ENCODE data around the gene NTM.

The NTM gene

DNA sequence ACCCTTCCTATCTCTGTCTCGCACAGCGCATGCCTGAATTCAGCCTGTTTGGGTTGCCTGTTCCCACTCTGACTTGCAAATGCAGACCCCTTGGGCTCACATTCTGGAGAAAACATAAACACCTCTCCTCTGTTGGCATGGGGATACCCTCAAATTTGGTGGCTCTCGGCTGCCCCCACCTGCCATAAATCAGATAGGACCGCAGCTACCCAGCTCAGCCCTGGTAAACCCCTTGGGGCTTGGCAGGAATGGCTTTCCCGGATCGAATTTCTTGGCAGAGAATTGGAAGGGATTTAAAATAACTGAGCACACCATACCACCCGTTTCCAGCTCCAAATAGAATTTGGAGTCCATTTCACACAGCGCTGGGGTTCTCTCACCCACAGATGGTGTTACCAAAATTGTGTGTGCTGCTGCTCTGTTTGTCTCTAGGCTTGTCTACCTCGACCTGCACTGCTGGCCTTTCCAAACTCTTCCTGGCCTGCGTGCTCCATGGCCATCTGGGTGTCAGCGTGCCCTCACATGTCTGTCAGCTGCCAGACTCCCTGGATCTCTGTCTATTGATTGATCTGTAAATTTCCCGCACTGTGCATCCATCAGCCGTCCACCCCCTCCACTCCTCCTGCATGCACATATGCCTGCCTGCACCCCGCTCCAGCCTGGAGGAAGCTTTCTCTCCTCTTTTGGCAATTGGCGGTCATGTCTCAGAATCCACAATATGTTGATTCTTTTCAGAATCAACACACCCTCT is 134.0 kb downstream of the NTM start:
- no peak for DNase-seq

DNA sequence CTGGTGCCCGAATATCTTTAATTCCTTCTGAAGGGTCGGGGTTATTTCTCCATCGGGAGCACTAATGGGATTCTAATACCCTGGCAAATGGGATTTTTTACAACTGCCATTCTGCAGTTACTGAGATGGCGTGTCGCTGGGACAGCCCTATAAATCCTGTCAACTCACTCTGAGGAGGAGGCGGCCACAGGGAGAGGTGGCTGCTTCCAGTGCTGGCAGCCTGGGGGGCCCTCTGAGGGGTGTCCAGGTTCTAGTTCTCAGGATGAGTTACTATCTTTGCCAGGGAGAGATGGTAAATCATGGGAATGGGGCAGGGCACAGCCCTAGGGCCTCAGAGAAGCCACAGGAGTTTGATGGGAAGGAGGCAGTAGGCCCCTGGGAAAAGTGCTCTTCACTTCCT is 135.9 kb downstream of the NTM start:
- no peak for DNase-seq

DNA sequence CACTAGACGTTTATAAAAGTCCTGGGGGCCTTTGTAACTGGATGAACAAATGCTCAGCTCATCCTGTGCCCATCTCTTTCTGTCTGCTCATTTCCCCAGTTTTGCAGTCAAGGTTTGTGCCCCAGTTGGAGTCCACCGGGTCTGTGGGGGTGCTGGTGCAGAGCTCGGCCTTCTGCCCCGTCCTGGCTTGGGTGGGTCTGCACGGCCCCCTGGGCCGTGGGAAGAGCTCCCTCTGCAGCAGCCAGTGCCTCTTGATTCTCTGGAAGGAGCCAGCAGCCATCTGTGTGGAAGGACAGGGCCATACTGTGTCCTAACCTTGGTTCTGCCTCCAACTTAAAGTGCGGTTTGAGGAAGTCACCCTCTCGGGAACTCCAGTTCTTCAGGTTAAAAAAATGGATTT is 140.2 kb downstream of the NTM start:
- no peak for DNase-seq

DNA sequence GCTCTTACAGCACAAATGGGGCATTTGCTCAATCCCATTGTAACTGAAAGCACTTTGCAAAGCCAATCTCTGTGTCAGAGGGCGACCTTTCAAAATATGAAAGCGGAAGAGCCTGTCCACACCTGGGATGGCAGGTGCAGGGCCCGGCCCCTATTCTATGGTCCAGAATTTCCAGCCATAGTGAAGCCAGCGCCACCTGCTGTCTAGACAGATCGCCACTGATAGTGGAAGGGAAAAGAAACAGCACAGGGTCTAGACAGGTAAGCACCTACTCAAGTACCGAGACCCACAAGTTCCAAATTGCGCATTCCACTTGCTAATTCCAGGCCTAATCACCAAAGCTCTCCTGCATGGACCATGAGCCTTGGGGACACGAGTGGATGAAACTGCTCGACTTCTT is 141.4 kb downstream of the NTM start:
- DNase-seq, result no peak

DNA sequence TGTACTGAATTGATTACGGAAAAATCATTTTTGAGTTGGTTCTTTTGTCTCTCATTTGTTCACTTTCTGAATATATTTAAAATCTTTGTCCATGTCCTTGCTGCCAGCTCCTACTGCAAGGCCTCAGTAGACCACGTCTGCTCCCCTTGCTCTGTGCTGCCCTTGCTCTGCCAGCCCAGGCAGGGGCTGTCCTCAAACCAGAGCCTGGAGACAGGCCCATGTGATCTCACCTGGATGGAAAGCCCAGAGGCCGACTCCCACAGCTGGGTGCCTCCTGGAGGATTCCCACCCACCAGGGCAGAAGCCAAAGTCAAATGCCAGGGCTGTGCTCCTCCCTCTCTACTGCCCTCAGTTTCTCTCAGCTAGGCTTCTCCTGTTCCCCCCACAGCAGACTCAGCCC is 141.8 kb downstream of the NTM start:
- DNase-seq, result no peak

DNA sequence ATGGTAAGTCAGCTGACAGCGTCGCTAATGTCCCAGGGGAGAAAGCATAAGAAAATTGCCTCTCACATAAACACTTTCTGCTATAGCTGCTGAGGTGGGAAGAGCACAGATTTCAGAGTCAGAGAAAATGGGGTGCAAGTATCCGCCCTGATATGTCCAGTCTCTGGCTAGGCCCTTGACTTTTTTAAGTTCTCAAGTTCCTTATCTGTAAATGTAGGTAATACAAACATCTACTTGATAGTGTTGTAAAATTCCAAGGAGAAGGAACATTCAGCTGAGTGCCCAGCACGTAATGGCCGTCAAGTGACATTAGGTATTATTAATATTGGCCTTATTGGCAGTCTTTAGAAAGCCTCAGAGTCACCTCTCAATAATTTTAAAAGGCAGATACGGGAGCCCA is 143.6 kb downstream of the NTM start:
- no peak for DNase-seq

DNA sequence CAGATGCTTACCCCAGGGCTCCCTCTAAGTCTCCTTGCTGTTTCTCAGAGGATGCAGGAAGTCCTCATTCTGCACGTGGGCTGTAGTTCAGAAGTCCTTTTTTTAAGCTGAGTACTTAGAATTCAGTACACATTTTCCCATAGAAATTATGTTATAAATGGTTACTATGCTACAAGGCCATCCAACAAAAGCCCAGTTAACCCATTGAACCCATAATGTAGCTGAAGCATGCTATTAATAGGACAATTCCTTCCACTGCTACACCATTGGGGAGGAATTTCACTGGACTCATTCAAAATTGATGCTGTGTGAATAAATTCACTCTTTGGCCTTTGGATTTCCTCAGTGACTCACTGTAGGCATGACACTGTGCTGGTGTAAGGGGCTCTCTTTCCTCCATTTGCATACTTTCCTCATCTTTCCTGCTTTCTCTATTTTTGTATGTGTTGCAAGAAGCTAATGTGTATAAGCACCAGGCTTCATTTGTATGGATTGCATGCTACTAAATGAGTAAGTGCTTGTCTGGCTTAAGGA is 148.0 kb downstream of the NTM start:
- no peak for DNase-seq

DNA sequence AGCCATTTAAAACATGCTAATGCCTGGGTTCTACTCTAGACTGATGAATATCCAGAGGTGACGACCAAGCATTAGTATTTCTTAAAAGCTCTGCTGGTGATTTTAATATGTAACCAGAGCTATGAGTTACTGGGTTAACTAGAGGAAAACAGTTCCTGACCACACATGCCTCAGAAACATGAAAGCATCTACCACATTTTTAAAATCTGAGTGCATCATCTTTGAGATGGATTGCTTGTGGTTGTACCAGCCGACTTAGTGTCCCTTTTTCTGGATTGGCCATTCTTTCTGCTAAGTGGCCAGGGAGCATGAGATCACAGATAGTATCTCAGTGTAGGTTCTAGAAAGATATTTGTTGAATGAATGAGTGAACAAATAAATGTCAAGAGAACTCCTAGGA is 152.4 kb downstream of the NTM start:
- no peak for DNase-seq

DNA sequence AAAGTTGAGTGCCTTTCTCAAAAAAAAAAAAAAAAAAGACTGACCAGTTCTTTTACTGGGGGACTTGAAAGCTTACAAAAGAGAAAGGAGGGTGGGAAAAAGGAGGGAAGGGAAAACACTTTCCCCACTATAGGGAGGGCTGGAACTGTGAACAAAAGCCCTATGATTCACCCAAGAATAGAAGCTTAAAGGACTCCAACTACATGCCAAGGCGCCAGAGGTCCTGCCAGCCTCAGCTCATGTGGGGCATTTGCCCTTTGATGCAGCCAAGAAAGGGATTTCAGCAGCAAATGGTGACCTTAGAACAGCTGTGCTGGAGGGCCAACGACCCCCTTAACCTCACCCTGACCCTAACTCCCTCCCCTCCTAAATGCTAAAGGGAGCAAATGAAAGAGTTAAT is 160.0 kb downstream of the NTM start:
- DNase-seq, result no peak

DNA sequence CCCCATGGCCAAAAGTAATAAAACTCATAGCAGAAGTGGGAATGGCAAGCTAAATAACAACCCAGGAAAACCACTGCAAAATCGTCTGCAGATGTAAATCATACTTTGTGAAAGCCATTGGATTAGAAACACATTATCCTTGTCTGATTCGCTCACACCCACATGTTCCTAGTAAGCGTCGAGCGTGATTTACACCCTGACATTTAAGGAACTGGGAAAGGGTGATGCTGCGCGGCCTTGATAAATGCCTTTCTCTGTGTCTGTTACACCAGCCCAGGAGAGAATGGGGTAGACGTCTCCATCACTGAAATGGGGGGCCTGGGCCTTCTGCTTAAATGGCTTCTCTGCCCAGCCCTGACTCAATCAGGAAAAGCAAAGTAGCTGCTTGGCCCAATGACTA is 162.7 kb downstream of the NTM start:
- no peak for DNase-seq

DNA sequence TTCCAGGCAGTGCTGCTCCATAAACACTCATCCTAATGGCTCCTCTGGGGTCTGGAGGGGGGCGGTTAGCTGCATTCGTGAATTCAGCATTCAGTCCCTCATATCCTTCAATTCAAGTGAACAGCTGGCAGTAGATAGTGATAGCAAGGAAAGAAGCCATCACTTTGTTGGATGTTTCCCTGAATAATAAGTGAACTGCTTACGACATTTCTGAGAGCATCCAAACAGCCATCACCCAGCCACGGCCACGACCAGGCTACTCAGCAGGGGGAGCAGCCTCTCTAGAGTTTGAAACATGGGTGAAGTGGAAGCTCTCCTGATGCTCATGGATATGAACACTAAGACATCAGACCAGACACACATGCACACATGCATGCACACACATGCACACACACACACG is 163.6 kb downstream of the NTM start:
- DNase-seq, result no peak

DNA sequence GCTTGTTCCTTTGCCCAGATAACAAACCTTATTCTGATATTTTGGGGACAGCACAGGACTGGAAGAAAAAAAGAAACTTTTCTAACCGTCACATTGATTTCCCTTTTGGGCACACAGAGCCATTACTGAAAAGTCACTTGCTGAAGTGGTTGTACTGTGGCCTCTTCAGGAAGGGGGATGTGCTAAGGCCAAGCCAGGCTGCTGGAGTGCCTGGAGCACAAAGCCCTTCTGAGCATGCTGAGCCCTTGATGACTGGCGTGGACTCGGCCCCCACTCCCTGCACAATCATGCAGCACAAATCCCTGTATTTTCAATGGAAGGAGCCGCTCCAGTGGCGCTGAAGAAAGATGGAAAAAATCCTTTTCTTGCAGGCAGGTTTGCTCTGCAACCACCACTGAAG is 164.2 kb downstream of the NTM start:
- DNase-seq, result no peak

DNA sequence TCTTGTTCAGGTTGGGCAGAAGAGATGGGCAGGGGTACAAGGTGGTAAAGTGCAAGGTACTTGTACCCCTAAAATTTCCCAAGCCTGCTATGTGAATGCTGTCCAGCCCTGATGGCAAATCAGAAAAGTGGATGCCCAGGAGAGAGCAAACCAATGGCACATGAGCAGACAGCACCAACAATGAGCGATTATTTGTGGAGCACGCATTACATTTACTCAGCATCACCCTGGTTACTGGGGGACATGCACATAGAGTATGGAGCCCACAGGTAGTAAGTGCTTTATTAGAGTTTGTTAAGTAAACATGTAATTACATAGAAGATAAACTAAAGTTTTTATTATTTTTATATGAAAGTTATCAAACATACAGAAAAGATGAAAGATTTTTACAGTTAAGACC is 165.7 kb downstream of the NTM start:
- no peak for DNase-seq

DNA sequence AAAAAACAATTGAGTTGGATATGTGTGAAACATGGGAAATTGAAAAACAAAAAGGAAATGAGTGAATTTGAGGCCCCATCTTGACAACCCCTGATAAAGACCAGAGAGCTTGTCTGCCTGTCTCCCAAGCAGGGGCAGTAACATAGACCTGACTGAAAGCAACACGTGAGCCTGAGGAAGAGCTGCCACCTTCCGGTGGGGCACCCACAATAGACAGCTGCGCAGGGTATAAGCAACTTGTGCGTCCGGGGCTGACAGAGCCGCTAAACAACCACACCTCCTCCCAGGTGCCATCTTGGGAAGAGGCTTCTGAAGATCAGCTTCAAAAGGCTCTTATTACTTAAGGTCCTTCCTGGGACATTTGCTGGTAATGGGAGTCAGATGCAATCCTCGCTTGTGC is 166.8 kb downstream of the NTM start:
- no peak for DNase-seq

DNA sequence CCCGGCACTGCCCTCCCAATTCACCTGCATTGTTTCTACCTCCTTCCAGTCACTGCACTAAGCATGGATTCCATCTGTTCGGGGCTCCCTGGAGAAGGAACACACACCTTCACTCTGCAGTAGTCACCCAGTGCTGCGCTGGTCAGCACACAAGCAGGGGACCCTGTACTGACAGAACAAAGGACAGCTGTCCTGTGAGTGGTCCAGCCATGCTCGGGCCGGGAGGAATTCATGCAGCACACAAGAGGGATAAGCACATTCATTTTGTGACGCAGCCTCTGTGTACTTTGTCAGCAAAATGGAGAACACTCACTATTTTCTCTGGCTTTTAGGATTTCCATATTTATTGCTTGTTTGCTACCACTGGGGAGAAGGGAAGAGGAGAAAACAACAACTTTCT is 167.3 kb downstream of the NTM start:
- no peak for DNase-seq

DNA sequence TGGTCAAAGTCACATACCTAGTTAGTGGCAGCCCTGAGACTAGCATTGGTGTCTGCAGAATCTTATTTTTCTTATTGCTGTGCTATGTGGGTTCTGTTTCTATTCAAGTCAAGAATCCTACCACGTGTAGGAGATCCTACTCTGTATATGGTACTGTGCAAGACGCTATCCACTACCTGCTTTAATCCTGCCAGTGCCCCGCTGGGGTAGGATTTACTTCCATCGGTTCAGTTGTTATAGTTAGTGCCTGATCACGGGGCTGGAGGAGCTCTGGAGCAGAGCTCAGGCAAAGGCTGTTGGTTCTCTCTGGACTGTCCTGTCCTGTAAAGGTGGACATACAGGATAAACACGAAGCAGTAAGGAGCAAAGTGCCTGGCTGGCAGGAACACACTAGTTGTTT is 167.9 kb downstream of the NTM start:
- no peak for DNase-seq

DNA sequence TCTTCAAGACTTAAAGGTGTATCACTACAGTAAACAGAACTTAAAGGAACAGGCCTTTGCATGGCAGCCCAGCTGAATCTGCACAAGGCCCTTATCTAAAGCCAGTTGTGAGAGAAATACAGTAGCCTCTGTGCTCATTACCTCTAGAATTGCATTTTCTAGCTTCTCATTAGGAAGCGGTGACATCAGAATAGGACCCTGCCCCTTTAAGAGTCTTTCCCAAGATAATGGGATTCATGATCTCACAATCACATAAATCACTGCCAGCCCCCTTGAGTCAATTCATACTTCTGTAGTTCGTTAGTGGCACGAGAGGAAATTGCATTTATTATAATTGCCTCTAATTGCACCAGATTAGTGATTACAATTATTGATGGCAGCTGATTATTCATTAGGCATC is 170.3 kb downstream of the NTM start:
- DNase-seq, result no peak

DNA sequence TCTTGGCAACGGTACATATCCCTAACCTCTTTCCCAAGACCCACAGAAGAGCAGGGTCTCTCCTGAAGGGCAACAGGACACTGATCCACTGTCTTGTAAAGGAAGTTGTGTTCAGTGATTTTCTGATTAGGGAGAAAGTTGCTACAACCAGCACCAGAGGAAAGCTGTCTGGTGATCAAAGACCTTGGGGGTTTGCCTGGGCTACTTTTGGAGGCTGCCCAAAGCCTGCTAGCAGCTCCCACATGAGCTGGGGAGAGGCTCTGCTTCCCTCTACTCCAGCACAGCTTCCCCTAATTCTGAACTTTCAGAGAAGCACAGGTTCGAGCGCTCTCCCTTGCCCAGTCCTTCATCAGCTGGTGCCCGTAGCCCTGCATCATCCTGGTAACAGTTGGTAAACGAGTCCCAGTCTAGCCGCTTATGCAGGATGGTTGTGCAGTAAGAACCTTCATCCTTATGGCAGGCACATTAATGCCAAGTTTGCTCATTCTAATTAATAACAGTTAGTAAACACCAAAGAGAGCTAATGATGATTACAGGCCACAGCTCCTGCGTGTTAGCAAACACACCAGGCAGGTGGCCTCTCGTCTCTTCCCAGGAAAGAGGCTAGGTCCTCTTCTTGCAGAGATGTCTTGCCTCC is 173.1 kb downstream of the NTM start:
- DNase-seq, result no peak

DNA sequence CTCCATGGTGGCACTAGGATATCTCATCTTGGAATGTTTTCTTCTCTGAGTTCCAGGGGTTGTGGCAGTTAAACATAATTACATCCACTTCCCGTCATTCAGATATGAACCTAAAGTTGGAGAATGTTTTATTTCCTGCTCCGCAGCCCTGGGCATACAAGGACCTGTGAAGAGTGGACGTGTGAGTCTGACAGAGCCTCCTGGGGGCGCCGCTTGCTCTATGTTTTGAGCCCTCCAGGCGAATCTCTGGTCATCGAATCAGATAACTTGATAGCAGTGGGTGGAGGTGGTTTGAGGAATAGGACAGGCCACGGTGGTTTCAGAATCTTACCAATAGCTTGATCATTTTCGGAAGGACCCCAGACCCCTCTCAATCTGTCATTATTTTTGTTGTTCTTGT is 174.2 kb downstream of the NTM start:
- no peak for DNase-seq

DNA sequence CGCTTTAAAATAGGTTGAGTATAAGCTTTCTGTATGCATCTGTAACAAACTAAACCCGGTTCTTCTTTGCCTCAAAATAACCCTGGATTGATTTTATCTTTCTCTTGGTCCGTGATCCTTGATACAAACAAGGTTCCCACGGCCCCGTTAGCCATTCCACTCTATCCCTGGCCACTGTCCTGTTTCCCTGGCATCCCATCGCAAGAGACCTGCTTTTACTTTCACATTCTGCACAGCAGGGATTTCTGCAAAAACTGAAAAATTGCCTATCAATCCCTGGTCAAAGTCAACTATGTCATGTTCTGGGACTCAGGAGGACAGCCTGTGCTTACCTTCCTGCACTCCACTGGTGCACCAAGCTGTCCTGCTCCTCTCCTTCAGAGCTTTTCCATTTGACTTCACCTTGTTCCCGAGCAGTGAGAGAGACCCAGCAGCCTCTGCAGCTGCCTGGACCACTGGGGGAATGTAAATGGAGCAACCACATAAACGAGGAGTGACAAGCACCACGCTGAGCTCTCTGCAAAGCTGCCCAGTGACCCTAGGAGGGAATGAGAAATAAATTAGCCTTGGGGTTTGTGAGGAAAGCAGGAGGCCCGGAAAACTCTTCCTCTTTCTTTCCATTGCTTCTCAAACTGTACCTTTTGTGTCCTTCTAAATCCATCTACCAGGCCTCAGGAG is 175.9 kb downstream of the NTM start:
- no peak for DNase-seq

DNA sequence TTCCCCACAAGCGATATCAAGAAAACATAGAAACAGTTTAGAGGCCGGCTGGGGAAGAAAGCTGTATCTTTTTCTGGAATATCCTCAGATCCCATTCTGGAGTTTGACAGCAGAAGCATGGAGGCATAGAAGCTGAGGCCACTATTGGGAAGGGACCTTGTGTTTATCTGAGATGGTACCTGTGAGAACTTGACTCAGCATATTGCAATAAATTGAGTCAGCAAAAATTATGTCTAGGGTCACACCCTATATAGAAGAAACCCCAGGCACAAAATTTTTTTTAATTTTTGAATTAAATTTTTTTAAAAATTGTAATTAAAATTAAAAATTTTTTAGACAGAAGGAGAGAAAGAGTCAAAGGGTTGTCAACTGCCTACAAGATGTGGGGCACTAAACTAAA is 178.7 kb downstream of the NTM start:
- no peak for DNase-seq

DNA sequence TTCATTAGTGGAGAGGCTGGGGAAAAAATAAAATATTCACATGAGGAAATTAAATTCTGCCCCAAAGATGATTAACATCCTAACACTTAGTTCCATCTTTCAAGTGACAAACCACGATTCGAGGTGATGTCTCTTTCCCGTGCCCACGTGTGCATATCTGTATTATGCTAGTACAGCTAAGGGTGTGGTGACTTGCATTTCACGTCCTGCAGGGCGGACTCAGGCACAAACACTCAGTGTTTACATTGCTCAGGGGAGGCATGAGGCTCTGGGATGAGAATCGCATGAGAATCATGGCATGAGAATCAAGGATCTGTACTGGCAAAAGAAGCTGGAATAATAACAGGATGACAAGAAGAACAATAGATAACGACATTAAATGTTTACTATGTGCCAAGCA is 179.4 kb downstream of the NTM start:
- DNase-seq, result no peak

DNA sequence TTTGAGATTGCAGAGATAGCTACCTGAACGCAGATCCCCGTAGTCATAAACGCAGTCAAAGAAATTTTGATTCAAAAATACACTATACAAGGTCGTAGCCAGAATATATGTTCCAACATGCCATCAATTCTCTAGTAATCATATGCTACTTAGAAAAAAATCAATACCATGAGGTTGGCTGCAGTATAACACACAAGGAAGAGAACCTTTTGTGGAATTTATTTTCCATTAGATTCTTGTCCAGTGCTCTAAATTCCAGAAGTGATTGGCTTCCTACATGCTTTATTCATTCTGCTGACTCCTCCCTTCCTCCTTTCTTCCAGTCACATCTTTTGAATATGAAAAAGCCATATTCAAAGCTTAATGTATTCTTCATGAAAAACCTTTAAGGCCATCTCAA is 189.9 kb downstream of the NTM start:
- DNase-seq, result no peak

DNA sequence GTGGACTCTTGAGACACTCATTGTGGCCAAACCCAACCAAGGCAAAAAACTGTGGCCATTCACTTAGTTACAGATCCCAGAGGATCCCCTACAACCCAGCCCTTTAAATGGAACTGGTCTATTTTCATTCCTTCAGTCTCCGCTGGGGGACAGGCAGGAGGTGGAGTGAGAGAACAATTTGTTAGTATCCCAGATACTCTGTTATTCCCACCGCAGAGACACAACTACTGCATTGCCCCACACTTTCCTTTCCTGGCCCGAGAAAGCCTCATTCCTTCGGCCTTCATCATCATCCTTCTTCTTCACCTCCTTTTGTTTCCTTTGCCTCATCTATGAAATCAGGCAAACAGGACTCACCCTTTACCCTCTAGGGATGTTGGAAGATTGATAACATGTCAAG is 191.1 kb downstream of the NTM start:
- DNase-seq, result no peak
